Pancreas (tissue), 10 donors: ENCODE data around the gene ZNF280B. TPM values are rescaled to one million over a fixed set of nuclear protein-coding genes. Genes with fewer than 3 reads are reported as not detected.

Source experiments
- ATAC-seq, 4 donors: fragments of 200-7000 bp; cut with Tn5 transposase; one replicate each; pipeline versions ENCODE4 v1.8.0 to v1.9.1; 2020; ENCODE audit warnings: mild to moderate bottlenecking in 4 of 4, moderate library complexity in 4 of 4
- DNase-seq, 6 donors: peaks; one replicate each; pipeline ENCODE4 v3.0.0-alpha.2; 2020
- FAIRE-seq: peaks from 2 replicates; lab custom pipeline; 2012; peaks lifted over from hg19 to GRCh38; lab: Jason Lieb, UNC
- H3K27ac ChIP-seq, 4 donors: fragments of 200-600 bp; sonication (generic); 1 replicate in 3 of 4; 2 replicates in 1 of 4; pipeline versions ENCODE4 v1.5.0 to v1.8.0; 2020
- H3K27me3 ChIP-seq, 4 donors: fragments of 200-600 bp; one replicate each; pipeline ENCODE4 v1.8.0; 2021
- H3K36me3 ChIP-seq, 3 donors: fragments of 200-600 bp; sonication (generic) in 1 of 3; one replicate each; pipeline versions ENCODE4 v1.5.0 to v1.8.0; 2020 to 2021
- H3K4me1 ChIP-seq, 3 donors: fragments of 200-600 bp; one replicate each; pipeline ENCODE4 v1.8.0; 2021
- H3K4me3 ChIP-seq, 4 donors: fragments of 200-600 bp; sonication (generic) in 2 of 4; one replicate each; pipeline versions ENCODE4 v1.5.0 to v1.8.0; 2020 to 2021
- H3K9me3 ChIP-seq, 4 donors: fragments of 200-600 bp; one replicate each; pipeline ENCODE4 v1.8.0; 2021
- CTCF ChIP-seq, 4 donors: fragments of 200-600 bp; sonication (generic) in 3 of 4; IDR thresholded peaks; one replicate each; pipeline versions ENCODE4 v1.5.0 to v1.8.0; 2021; ENCODE audit warnings: antibody characterized with exemption in 4 of 4
- WGBS, 2 donors: extraction: QIAGEN DNeasy Blood & Tissue Kit; methylation state at CpG; one replicate each; pipeline ENCODE4 v1.1.7; 2013; 5-methylcytosine and 5-hydroxymethylcytosine counted together
- intact Hi-C, 3 donors: fragments of 100-400 bp; cut with DNase I; formaldehyde crosslinking; loops; one replicate each; pipeline versions ENCODE4 v1.11.1 to v1.14.2; 2022
- polyA plus RNA-seq, 2 donors: library from polyadenylated mRNA; stranded (reverse); fragments of 200-250 nt; gene quantifications; one replicate each; pipeline ENCODE4 v1.2.3, GENCODE V29; 2013
- total RNA-seq, 6 donors: library from RNA; stranded (reverse); fragmentation: NEBNext Ultra II Directional in 4 of 6; extraction: Animal tissue kit (Norgen Biotek cat#: 25700) in 4 of 6; gene quantifications; one replicate each; pipeline versions ENCODE4 v1.2.1 to v1.2.4, GENCODE V29; 2021 to 2023
- donor health status: healthy with polysubstance abuse.
- donor health status: DM: no; HTN: no; CAD: no; lungs with moderate emphysema.
- donor health status: DM: no; HTN: no; CAD: no.
- donor health status: control.
- donor health status: control.
- donor health status: Bipolar disorder and iron deficiency.
- donor health status: DM: yes; HTN: yes; CAD: no.
- donor health status: DM: no; HTN: no; CAD: no.
- donor health status: DM: no; HTN: no; CAD: no.
- donor health status: DM: yes; HTN: yes; CAD: no.

Gene ZNF280B
- total and polyA plus RNA-seq, 8 donors, result 0.38 to 1.3 (median 0.89) TPM

GRCh38 chr22:22487869-22488597 is 20.5 kb downstream of the ZNF280B start:
- no peak for ATAC-seq
- DNase-seq, result no peak
- Histone ChIP-seq H3K27ac (no peak overlapping the region), H3K4me3 (no peak overlapping the region), H3K36me3 (peaks cover 0 to 10% (median 0%) of the 10 kb centered on the region in 3 donors), H3K4me1 (no peaks in the 10 kb centered on the region), H3K9me3 (no peaks in the 10 kb centered on the region), H3K27me3 (no peaks in the 10 kb centered on the region)
- 91 to 92% methylated on average over 12 of the region's 12 CpGs for WGBS, 2 donors
- no peak for FAIRE-seq
- intact Hi-C loops, result no loop called here
- TF ChIP-seq CTCF (IDR thresholded peaks at IDR 0.05), result no peak

GRCh38 chr22:22487059-22487458 is 21.5 kb downstream of the ZNF280B start:
- ATAC-seq, result no peak
- no peak for FAIRE-seq
- Histone ChIP-seq H3K4me3 (no peak overlapping the region), H3K4me1 (no peaks in the 10 kb centered on the region), H3K9me3 (no peaks in the 10 kb centered on the region), H3K36me3 (peaks cover 0 to 10% (median 0%) of the 10 kb centered on the region in 3 donors), H3K27me3 (no peaks in the 10 kb centered on the region), H3K27ac (no peak overlapping the region)
- TF ChIP-seq CTCF (IDR thresholded peaks at IDR 0.05), result no peak
- WGBS, 2 donors, result 94 to 98% methylated on average over 6 of the region's 6 CpGs
- intact Hi-C loops, result no loop called here
- no peak for DNase-seq

GRCh38 chr22:22486132-22486899 is 22.2 kb downstream of the ZNF280B start:
- Histone ChIP-seq H3K27ac (no peak overlapping the region), H3K4me1 (no peaks in the 10 kb centered on the region), H3K4me3 (no peak overlapping the region), H3K27me3 (no peaks in the 10 kb centered on the region), H3K9me3 (no peaks in the 10 kb centered on the region), H3K36me3 (peaks cover 0 to 10% (median 0%) of the 10 kb centered on the region in 3 donors)
- ATAC-seq (no peak), DNase-seq (no peak), FAIRE-seq (no peak)
- intact Hi-C loops, result no loop called here
- TF ChIP-seq CTCF (IDR thresholded peaks at IDR 0.05), result no peak
- WGBS, 2 donors, result 95 to 96% methylated on average over 4 of the region's 4 CpGs

- H3K9me3 ChIP-seq, result no peaks in the 10 kb centered on the region
- no peaks in the 10 kb centered on the region for H3K4me1 ChIP-seq
- WGBS, 2 donors, result 93 to 96% methylated on average over 3 of the region's 3 CpGs
- intact Hi-C loops, result no loop called here
- H3K27ac ChIP-seq, result no peak overlapping the region
- no peak for ATAC-seq
- no peak for DNase-seq
- H3K4me3 ChIP-seq, result no peak overlapping the region
- FAIRE-seq, result no peak
- no peak for TF ChIP-seq CTCF (IDR thresholded peaks at IDR 0.05)
- no peaks in the 10 kb centered on the region for H3K27me3 ChIP-seq
- H3K36me3 ChIP-seq, result peaks cover 0 to 10% (median 0%) of the 10 kb centered on the region in 3 donors
Measured at GRCh38 chr22:22485524-22485923, 23.0 kb downstream of the ZNF280B start.
